Glutamatergic neuron (in vitro differentiated cells): ENCODE results near the gene GPR25. TPM values are rescaled to one million over a fixed set of nuclear protein-coding genes. Genes with fewer than 3 reads are reported as not detected.

Experiments
- DNase-seq: peaks from one replicate; pipeline ENCODE4 v3.0.0; 2022
- H3K27ac Mint-ChIP-seq: one replicate; pipeline ENCODE4 v1.8.0; 2020; ENCODE audit warnings: mild to moderate bottlenecking, mixed read lengths, inconsistent platforms; ENCODE audit not compliant: unreplicated experiment
- H3K27me3 Mint-ChIP-seq: one replicate; pipeline ENCODE4 v1.8.0; 2020; ENCODE audit warnings: mild to moderate bottlenecking, moderate library complexity, mixed read lengths, inconsistent platforms; ENCODE audit not compliant: unreplicated experiment
- H3K36me3 Mint-ChIP-seq: one replicate; pipeline ENCODE4 v1.8.0; 2020; ENCODE audit warnings: mild to moderate bottlenecking, mixed read lengths, inconsistent platforms; ENCODE audit not compliant: unreplicated experiment
- H3K4me1 Mint-ChIP-seq: one replicate; pipeline ENCODE4 v1.8.0; 2020; ENCODE audit warnings: mild to moderate bottlenecking, low read depth, mixed read lengths, inconsistent platforms; ENCODE audit not compliant: unreplicated experiment
- H3K4me3 Mint-ChIP-seq: one replicate; pipeline ENCODE4 v1.8.0; 2020; ENCODE audit warnings: mild to moderate bottlenecking, mixed read lengths, inconsistent platforms; ENCODE audit not compliant: unreplicated experiment
- H3K9me3 Mint-ChIP-seq: one replicate; pipeline ENCODE4 v1.8.0; 2020; ENCODE audit warnings: mild to moderate bottlenecking, moderate library complexity, mixed read lengths, inconsistent platforms; ENCODE audit not compliant: unreplicated experiment
- CTCF ChIP-seq: fragments of 200-600 bp; sonication (generic); IDR thresholded peaks from one replicate; pipeline ENCODE4 v1.5.0; 2021; ENCODE audit not compliant: partially characterized antibody, unreplicated experiment
- total RNA-seq: library from RNA; stranded (reverse); fragmentation: NEBNext Ultra II Directional; extraction: Animal tissue kit (Norgen Biotek cat#: 25700); gene quantifications from one replicate; pipeline ENCODE4 v1.2.1, GENCODE V29; 2021; ENCODE audit not compliant: unreplicated experiment

Gene GPR25
- total RNA-seq, 1 donor from 2014 or later: not detected

- Mint-ChIP-seq H3K36me3 (no peaks in the 10 kb centered on the region), H3K27ac (no peak within 1 kb of the TSS)
Observed at GRCh38 chr1:200894712-200895442, 22.1 kb downstream of the GPR25 start, which contains the start of gene INAVA. Gene INAVA, plus strand, starts transcription at chr1:200894900. Its CDS starts 3,501 bp downstream, at chr1:200898401.

GRCh38 chr1:200895443-200895789 lies 22.6 kb downstream of the GPR25 start:
- H3K27me3 Mint-ChIP-seq: no peaks in the 10 kb centered on the region
- TF ChIP-seq CTCF: no peak
- H3K4me1 Mint-ChIP-seq: peaks cover 14% of the 10 kb centered on the region
- peaks cover 4% of the 10 kb centered on the region for H3K9me3 Mint-ChIP-seq
- H3K27ac Mint-ChIP-seq: no peak overlapping the region
- no peak for DNase-seq
- H3K36me3 Mint-ChIP-seq: no peaks in the 10 kb centered on the region
- no peak overlapping the region for H3K4me3 Mint-ChIP-seq

More at GRCh38 chr1:200894712-200895442, 22.1 kb downstream of the GPR25 start, which contains the start of gene INAVA:
- Mint-ChIP-seq H3K9me3 (peaks cover 4% of the 10 kb centered on the region), H3K4me3 (no peak within 1 kb of the TSS), H3K27me3 (no peaks in the 10 kb centered on the region), H3K4me1 (peaks cover 14% of the 10 kb centered on the region)
- DNase-seq: no peak
- TF ChIP-seq CTCF: no peak

- Mint-ChIP-seq H3K36me3 (no peaks in the 10 kb centered on the region), H3K27me3 (no peaks in the 10 kb centered on the region), H3K4me1 (peaks cover 14% of the 10 kb centered on the region), H3K4me3 (no peak overlapping the region), H3K9me3 (peaks cover 4% of the 10 kb centered on the region), H3K27ac (no peak overlapping the region)
- TF ChIP-seq CTCF: no peak
- DNase-seq: no peak
Observed at GRCh38 chr1:200895801-200896530, 23.2 kb downstream of the GPR25 start.

GRCh38 chr1:200896531-200897196 lies 23.9 kb downstream of the GPR25 start:
- Mint-ChIP-seq H3K4me1 (peaks cover 14% of the 10 kb centered on the region), H3K36me3 (no peaks in the 10 kb centered on the region), H3K27ac (no peak overlapping the region), H3K9me3 (peaks cover 4% of the 10 kb centered on the region), H3K4me3 (no peak overlapping the region), H3K27me3 (no peaks in the 10 kb centered on the region)
- no peak for DNase-seq
- TF ChIP-seq CTCF: no peak
